Prostate gland (tissue), 2 donors: ENCODE measurements around the gene CLIC5. TPM values are rescaled to one million over a fixed set of nuclear protein-coding genes. Genes with fewer than 3 reads are reported as not detected.

Experiments
- DNase-seq: peaks from one replicate; pipeline ENCODE4 v3.0.0-alpha.2; 2019; ENCODE audit warnings: low spot score
- H3K27ac ChIP-seq, 2 donors: fragments of 200-600 bp; sonication (generic); 2 replicates each; pipeline ENCODE4 v1.5.1; 2017 to 2019
- H3K27me3 ChIP-seq: fragments of 200-600 bp; sonication (generic); replicated peaks from 2 replicates; pipeline ENCODE4 v1.5.1; 2019; ENCODE audit not compliant: insufficient read depth
- H3K36me3 ChIP-seq, 2 donors: fragments of 200-600 bp; sonication (generic); 1 replicate in 1 of 2; 2 replicates in 1 of 2; pipeline versions ENCODE4 v1.5.1 to v1.8.1; 2017 to 2019
- H3K4me1 ChIP-seq: fragments of 200-600 bp; sonication (generic); replicated peaks from 2 replicates; pipeline ENCODE4 v1.5.1; 2019
- H3K4me3 ChIP-seq, 2 donors: fragments of 200-600 bp; sonication (generic); 2 replicates each; pipeline ENCODE4 v1.5.1; 2017 to 2019
- H3K9me3 ChIP-seq: fragments of 200-600 bp; sonication (generic); 2 replicates; pipeline ENCODE4 v1.5.1; 2017
- POLR2A ChIP-seq: fragments of 450-650 bp; IDR thresholded peaks from one replicate; pipeline ENCODE4 v1.6.1; 2016; ENCODE audit warnings: antibody characterized with exemption, mild to moderate bottlenecking
- POLR2AphosphoS5 ChIP-seq: sonication (generic); formaldehyde crosslinking; IDR thresholded peaks from one replicate; pipeline ENCODE4 v1.6.1; 2017; ENCODE audit warnings: antibody characterized with exemption
- WGBS: methylation state at CpG from one replicate; pipeline ENCODE4 v1.1.5; 2018; 5-methylcytosine and 5-hydroxymethylcytosine counted together
- intact Hi-C: fragments of 100-400 bp; cut with DNase I; formaldehyde crosslinking; loops from one replicate; pipeline ENCODE4 v1.14.2; 2022
- total RNA-seq, 2 donors: library from RNA; depleted of rRNA; stranded (reverse); fragments of >200 nt; gene quantifications; one replicate each; pipeline ENCODE4 v1.1.0, GENCODE V29; 2016
- TF ChIP-seq, protein P1 (sequence below), 4 experiments: fragments of 200-600 bp in 2 of 4; fragments of 450-650 bp in 2 of 4; sonication (generic) in 2 of 4; IDR thresholded peaks; 1 replicate in 3 of 4; 2 replicates in 1 of 4; pipeline ENCODE4 v1.5.1; 2016 to 2019; ENCODE audit warnings: antibody characterized with exemption in 4 of 4, mild to moderate bottlenecking in 2 of 4, moderate library complexity in 2 of 4

The CLIC5 gene
- total RNA-seq, 2 donors from 2014 or later, result 3.2 to 4.5 TPM

GRCh38 chr6:46058951-46059350, 43.3 kb upstream of the CLIC5 start:
- no peak overlapping the region for H3K27ac ChIP-seq
- intact Hi-C loops, result no loop called here
- H3K9me3 ChIP-seq, result no peaks in the 10 kb centered on the region
- H3K27me3 ChIP-seq, result no peaks in the 10 kb centered on the region
- WGBS, result 96% methylated on average over 1 of the region's 1 CpG
- no peaks in the 10 kb centered on the region for H3K36me3 ChIP-seq
- no peak overlapping the region for H3K4me3 ChIP-seq
- no peaks in the 10 kb centered on the region for H3K4me1 ChIP-seq
- TF ChIP-seq POLR2AphosphoS5 (no peak), POLR2A (no peak)
- TF ChIP-seq, protein P1, sequence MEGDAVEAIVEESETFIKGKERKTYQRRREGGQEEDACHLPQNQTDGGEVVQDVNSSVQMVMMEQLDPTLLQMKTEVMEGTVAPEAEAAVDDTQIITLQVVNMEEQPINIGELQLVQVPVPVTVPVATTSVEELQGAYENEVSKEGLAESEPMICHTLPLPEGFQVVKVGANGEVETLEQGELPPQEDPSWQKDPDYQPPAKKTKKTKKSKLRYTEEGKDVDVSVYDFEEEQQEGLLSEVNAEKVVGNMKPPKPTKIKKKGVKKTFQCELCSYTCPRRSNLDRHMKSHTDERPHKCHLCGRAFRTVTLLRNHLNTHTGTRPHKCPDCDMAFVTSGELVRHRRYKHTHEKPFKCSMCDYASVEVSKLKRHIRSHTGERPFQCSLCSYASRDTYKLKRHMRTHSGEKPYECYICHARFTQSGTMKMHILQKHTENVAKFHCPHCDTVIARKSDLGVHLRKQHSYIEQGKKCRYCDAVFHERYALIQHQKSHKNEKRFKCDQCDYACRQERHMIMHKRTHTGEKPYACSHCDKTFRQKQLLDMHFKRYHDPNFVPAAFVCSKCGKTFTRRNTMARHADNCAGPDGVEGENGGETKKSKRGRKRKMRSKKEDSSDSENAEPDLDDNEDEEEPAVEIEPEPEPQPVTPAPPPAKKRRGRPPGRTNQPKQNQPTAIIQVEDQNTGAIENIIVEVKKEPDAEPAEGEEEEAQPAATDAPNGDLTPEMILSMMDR (IDR thresholded peaks at IDR 0.05), result no peak
- no peak for DNase-seq

GRCh38 chr6:46057792-46058191, 42.1 kb upstream of the CLIC5 start:
- no peaks in the 10 kb centered on the region for H3K27me3 ChIP-seq
- intact Hi-C loops, result no loop called here
- H3K4me3 ChIP-seq, result no peak overlapping the region
- TF ChIP-seq POLR2A (no peak), POLR2AphosphoS5 (no peak)
- TF ChIP-seq, protein P1 (IDR thresholded peaks at IDR 0.05), result no peak
- H3K4me1 ChIP-seq, result no peaks in the 10 kb centered on the region
- no peak for DNase-seq
- H3K9me3 ChIP-seq, result no peaks in the 10 kb centered on the region
- H3K27ac ChIP-seq, result no peak overlapping the region
- H3K36me3 ChIP-seq, result no peaks in the 10 kb centered on the region

DNA sequence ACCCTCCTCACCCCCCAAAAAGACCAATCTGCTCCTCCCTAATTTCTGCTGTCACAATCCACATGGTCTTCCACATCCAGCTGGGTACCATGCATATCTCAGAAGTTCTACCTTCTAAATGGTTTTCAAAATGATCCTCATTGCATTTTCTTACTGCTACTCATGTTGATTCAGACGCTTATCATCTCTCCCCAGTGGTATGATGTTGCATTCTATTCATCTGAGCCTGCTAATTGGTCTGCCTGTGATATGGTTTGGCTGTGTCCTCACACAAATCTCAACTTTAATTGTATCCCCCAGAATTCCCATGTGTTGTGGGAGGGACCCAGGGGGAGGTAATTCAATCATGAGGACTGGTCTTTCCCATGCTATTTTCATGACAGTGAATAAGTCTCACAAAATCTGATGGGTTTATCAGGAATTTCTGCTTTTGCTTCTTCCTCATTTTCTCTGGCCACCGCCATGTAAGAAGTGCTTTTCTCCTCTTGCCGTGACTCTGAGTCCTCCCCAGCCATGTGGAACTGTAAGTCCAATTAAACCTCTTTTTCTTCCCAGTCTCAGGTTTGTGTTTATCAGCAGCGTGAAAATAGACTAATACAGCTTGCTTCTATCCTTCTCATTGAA, 41.4 kb upstream of the CLIC5 start:
- Histone ChIP-seq H3K36me3 (no peaks in the 10 kb centered on the region), H3K4me1 (no peaks in the 10 kb centered on the region), H3K9me3 (no peaks in the 10 kb centered on the region), H3K27ac (no peak overlapping the region), H3K27me3 (no peaks in the 10 kb centered on the region), H3K4me3 (no peak overlapping the region)
- 96% methylated on average over 4 of the region's 4 CpGs for WGBS
- intact Hi-C loops, result no loop called here
- DNase-seq, result no peak
- no peak for TF ChIP-seq POLR2AphosphoS5
- no peak for TF ChIP-seq POLR2A
- TF ChIP-seq, protein P1 (IDR thresholded peaks at IDR 0.05), result no peak

- 79% methylated on average over 5 of the region's 5 CpGs for WGBS
- Histone ChIP-seq H3K36me3 (no peaks in the 10 kb centered on the region), H3K4me1 (no peaks in the 10 kb centered on the region), H3K27me3 (no peaks in the 10 kb centered on the region), H3K9me3 (no peaks in the 10 kb centered on the region), H3K27ac (no peak overlapping the region), H3K4me3 (no peak overlapping the region)
- no peak for DNase-seq
- TF ChIP-seq, protein P1 (IDR thresholded peaks at IDR 0.05), result no peak
- TF ChIP-seq POLR2AphosphoS5, result no peak
- no peak for TF ChIP-seq POLR2A
- intact Hi-C loops, result no loop called here
These were observed 38.9 kb upstream of the CLIC5 start for GRCh38 chr6:46054516-46054915.
